HG02623 (cell line): ENCODE measurements around the gene HEG1.

ENCODE experiments used
- ATAC-seq: cut with Tn5 transposase; IDR thresholded peaks from one replicate; pipeline ENCODE4 v1.9.1; 2021; ENCODE audit warnings: moderate library complexity; ENCODE audit not compliant: unreplicated experiment

The HEG1 gene

DNA sequence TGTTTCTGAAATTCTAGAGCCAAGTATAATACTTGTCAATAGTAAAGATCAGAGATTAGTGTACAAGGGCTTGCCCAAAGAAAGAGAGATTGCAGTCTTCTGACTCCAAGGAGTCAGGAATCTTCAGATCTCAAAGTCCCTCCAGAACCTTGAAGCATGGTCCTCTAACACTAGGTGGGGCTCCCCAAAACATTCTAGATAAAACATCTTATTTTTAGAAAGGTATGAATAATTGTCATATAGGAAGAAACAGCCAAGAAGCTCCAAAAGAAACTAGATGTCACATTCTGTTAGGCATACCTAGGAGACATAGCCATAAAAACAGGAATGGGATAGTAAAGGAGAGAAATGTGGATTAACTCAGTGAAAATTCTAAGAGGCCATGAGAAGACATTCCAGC is 132.0 kb downstream of the HEG1 start:
- no peak for ATAC-seq

DNA sequence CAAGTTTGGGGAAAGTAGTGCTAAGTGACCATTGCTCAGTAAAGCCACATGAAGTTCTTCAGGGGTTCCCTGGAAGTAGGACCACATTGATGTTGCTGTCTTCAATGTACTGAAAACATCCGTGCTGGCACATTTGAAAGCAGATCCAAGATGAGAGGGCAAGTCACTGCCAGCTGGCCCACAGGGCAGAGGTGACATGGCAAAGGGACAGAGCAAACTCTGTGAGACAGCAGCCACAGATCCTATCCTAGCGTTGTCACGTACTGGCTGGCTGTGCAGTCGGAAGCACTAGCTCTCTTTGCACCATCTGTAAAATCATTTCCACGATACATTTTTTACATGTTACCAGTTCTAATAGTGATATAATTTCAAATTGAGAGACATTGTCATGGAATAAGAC is 135.1 kb downstream of the HEG1 start:
- ATAC-seq = no peak

DNA sequence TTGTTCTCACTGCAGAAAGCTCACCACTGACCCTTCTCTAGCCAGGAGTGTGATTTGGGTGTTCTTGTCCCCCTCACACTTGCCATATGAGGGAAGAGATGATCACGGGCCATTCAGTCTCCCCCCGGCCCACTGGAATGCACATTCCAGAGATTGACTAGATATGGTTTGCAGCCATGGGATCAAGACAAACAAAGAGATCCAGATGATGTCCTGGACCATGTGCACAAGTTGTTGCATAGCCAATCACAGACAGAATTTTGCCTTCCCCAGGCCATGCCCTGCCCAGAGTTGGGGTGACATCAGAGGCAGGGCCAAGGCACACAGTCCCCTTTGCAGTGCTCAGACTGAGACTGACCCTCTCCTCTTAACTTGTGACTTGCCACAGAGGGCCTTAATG is 136.0 kb downstream of the HEG1 start:
- ATAC-seq = no peak

DNA sequence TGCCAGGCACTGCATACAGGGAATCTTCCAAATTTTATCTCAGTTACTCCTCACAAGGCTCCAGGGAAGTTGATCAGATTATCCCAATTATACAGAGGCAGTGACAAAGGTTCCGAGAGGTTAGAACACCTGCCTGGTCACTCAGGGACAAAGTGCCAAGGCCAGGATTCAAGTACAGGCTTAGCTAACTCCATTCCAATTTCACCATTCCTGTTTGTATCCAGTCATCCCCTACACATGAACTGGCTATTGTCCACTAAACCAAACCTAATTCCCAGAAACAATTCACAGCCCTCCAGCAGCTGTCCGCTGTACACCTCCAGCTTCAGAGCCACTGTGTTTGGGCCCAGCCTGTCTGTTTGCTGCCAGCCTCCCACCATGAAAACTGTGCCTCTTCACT is 137.3 kb downstream of the HEG1 start:
- ATAC-seq = no peak

DNA sequence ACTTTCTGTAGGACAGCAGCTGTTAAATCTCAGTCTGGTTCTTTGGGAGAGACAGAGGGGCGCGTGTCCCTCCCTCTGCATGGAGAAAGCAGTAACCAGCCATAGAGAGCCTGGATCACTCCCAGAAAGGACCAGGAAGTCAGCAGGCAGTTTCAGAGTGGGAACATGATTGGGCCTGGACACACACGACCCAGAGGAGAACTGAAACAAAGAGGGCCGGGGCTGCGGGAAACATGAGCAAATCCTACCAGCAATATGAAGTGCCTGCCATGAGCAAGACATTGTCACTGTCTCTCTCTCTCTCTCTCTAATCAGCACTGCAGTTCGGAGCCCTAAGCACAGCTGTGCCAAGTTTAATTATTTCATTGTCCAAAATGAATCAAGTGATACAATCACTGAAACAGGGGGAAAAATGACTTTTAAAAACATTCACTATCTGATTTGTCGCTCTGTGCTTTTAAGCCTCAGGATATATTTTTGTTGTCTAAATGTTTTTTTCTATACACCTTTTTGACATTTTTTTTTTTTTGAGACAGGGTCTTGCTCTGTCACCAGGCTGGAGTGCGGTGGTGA is 138.9 kb downstream of the HEG1 start:
- ATAC-seq = no peak
